Heart right ventricle (tissue), 16 donors: ENCODE results near the gene NUP214. TPM values are rescaled to one million over a fixed set of nuclear protein-coding genes. Genes with fewer than 3 reads are reported as not detected.
A peak's percentile ranks its signal among the peaks of the same experiment; 100 is the strongest.

Experiments
- ATAC-seq, 8 donors: fragments of 200-7000 bp; cut with Tn5 transposase; one replicate each; pipeline ENCODE4 v1.9.1; 2020; ENCODE audit warnings: mild to moderate bottlenecking in 8 of 8, moderate library complexity in 8 of 8, moderate number of reproducible peaks in 1 of 8
- DNase-seq, 2 donors: peaks; one replicate each; pipeline ENCODE4 v3.0.0-alpha.2; 2020
- H3K27ac ChIP-seq, 10 donors: fragments of 200-600 bp; sonication (generic) in 2 of 10; one replicate each; pipeline versions ENCODE4 v1.5.0 to v1.8.0; 2020 to 2022; ENCODE audit warnings: mild to moderate bottlenecking in 3 of 10
- H3K27me3 ChIP-seq, 7 donors: fragments of 200-600 bp; one replicate each; pipeline ENCODE4 v1.8.0; 2021 to 2022; ENCODE audit warnings: mild to moderate bottlenecking in 2 of 7
- H3K36me3 ChIP-seq, 9 donors: fragments of 200-600 bp; sonication (generic) in 1 of 9; one replicate each; pipeline versions ENCODE4 v1.5.0 to v1.8.0; 2020 to 2022; ENCODE audit warnings: mild to moderate bottlenecking in 2 of 9
- H3K4me1 ChIP-seq, 9 donors: fragments of 200-600 bp; sonication (generic) in 1 of 9; one replicate each; pipeline versions ENCODE4 v1.5.0 to v1.8.0; 2020 to 2022; ENCODE audit warnings: mild to moderate bottlenecking in 4 of 9
- H3K4me3 ChIP-seq, 10 donors: fragments of 200-600 bp; sonication (generic) in 2 of 10; one replicate each; pipeline versions ENCODE4 v1.5.0 to v1.8.0; 2020 to 2022; ENCODE audit warnings: mild to moderate bottlenecking in 7 of 10, moderate library complexity in 2 of 10
- H3K9me3 ChIP-seq, 11 donors: fragments of 200-600 bp in 10 of 11; sonication (generic) in 2 of 11; one replicate each; pipeline versions ENCODE4 v1.5.0 to v1.8.0; 2013 to 2022; ENCODE audit warnings: mild to moderate bottlenecking in 2 of 11, control low read depth in 1 of 11, moderate library complexity in 1 of 11
- CTCF ChIP-seq, 9 donors: fragments of 200-600 bp; sonication (generic) in 2 of 9; IDR thresholded peaks; one replicate each; pipeline versions ENCODE4 v1.5.0 to v1.8.0; 2021 to 2022; ENCODE audit warnings: antibody characterized with exemption in 9 of 9, mild to moderate bottlenecking in 5 of 9, moderate library complexity in 1 of 9
- WGBS, 2 donors: extraction: QIAGEN DNeasy Blood & Tissue Kit; methylation state at CpG; one replicate each; pipeline ENCODE4 v1.1.7; 2013; ENCODE audit warnings: inconsistent platforms in 1 of 2; 5-methylcytosine and 5-hydroxymethylcytosine counted together
- intact Hi-C, 10 donors: fragments of 100-400 bp; cut with DNase I; formaldehyde crosslinking; loops; one replicate each; pipeline versions ENCODE4 v1.11.1 to v1.14.2; 2022
- polyA plus RNA-seq, 2 donors: library from polyadenylated mRNA; stranded (reverse); fragments of 200-250 nt; gene quantifications; one replicate each; pipeline ENCODE4 v1.2.3, GENCODE V29; 2013
- total RNA-seq, 10 donors: library from RNA; stranded (reverse); fragmentation: NEBNext Ultra II Directional in 3 of 10; extraction: Animal tissue kit (Norgen Biotek cat#: 25700) in 3 of 10; gene quantifications; one replicate each; pipeline versions ENCODE4 v1.2.1 to v1.2.4, GENCODE V29; 2021 to 2023
- donor health status: Arrhythmogenic right ventricular cardiomyopathy.
- donor health status: ischemic (EF 13 %, LVEDD 7.1; RV severe dilation, severe dysfunction).
- donor health status: healthy with polysubstance abuse.
- donor health status: DM: no; HTN: yes; CAD: no.
- donor health status: DM: no; HTN: no; CAD: no.
- donor health status: ischemic (EF 25% LVEDD 6.9; RV normal size, moderate dysfunction).
- donor health status: ischemic (EF 25% LVEDD 5.7; RV mildly dilated, moderate dysfunction).
- donor health status: healthy.
- donor health status: DM: yes; HTN: yes; CAD: no.
- donor health status: Ischemic cardiomyopathy.
- donor health status: ischemic (EF 35%, LVEDD 5.7; RV mildly dilated, moderate dysfunction).
- donor health status: nonischemic (EF 11% LVEDD 7.7; RV severe dilation, severe dysfunction).
- donor health status: DM: yes; HTN: yes; CAD: no.
- donor health status: PGD.
- donor health status: ischemic (EF 29% LVEDD 5.4; RV normal size, mild dysfunction).
- donor health status: nonischemic (EF 23%, LVEDD 6.1; RV moderate dilation, normal function).

NUP214 gene
- total and polyA plus RNA-seq, 12 donors, result 13.8 to 27.1 (median 22.9) TPM

- ATAC-seq (no peak), DNase-seq (no peak)
- intact Hi-C loops, result loop anchor here in 4 of 10 donors (5.0 to 10.0 kb wide), 3 partner anchors 63 to 94 kb away; no protein-coding TSS in a partner anchor
- H3K27me3 ChIP-seq, result no peaks in the 10 kb centered on the region
- 51 to 58% methylated on average over 6 of the region's 6 CpGs for WGBS, 2 donors
- H3K4me3 ChIP-seq, result peak overlapping the region in 4 of 10 donors; percentile 5 to 86 (median 51)
- no peaks in the 10 kb centered on the region for H3K9me3 ChIP-seq
- H3K27ac ChIP-seq, result peak overlapping the region; percentile 65 to 99 (median 96)
- TF ChIP-seq CTCF (IDR thresholded peaks at IDR 0.05), result no peak
- peaks cover 37 to 91% (median 75%) of the 10 kb centered on the region in 9 donors for H3K4me1 ChIP-seq
- H3K36me3 ChIP-seq, result no peaks in the 10 kb centered on the region
Measured at GRCh38 chr9:131271506-131271931, 146.1 kb downstream of the NUP214 start.

GRCh38 chr9:131272212-131272611, 146.8 kb downstream of the NUP214 start:
- Histone ChIP-seq H3K4me3 (peak overlapping the region in 9 of 10 donors; percentile 59 to 92 (median 85)), H3K9me3 (no peaks in the 10 kb centered on the region), H3K27ac (peak overlapping the region; percentile 29 to 99 (median 98)), H3K27me3 (no peaks in the 10 kb centered on the region), H3K36me3 (no peaks in the 10 kb centered on the region), H3K4me1 (peaks cover 33 to 85% (median 68%) of the 10 kb centered on the region in 9 donors)
- 51 to 63% methylated on average over 3 of the region's 3 CpGs for whole genome bisulfite sequencing, 2 donors
- ATAC-seq (no peak), DNase-seq (no peak)
- intact Hi-C loops, result loop anchor here in 4 of 10 donors (5.0 to 10.0 kb wide), 3 partner anchors 63 to 95 kb away; no protein-coding TSS in a partner anchor
- no peak for TF ChIP-seq CTCF (IDR thresholded peaks at IDR 0.05)

GRCh38 chr9:131273146-131273855, 147.9 kb downstream of the NUP214 start:
- Histone ChIP-seq H3K4me3 (peak overlapping the region; percentile 59 to 92 (median 84)), H3K4me1 (peaks cover 36 to 76% (median 63%) of the 10 kb centered on the region in 9 donors), H3K27ac (peak overlapping the region; percentile 89 to 99 (median 98)), H3K27me3 (no peaks in the 10 kb centered on the region), H3K9me3 (no peaks in the 10 kb centered on the region), H3K36me3 (no peaks in the 10 kb centered on the region)
- peak; percentile 73 to 85 for DNase-seq
- peak; percentile 7 to 49 (median 21) for ATAC-seq
- intact Hi-C loops, result loop anchor here in 4 of 10 donors (5.0 to 10.0 kb wide), 3 partner anchors 62 to 96 kb away; no protein-coding TSS in a partner anchor
- TF ChIP-seq CTCF (IDR thresholded peaks at IDR 0.05), result peak in 6 of 9 donors; percentile 13 to 42 (median 31)
- WGBS, 2 donors, result 23% methylated on average over 22 of the region's 22 CpGs

- peak overlapping the region; percentile 59 to 92 (median 84) for H3K4me3 ChIP-seq
Measured at GRCh38 chr9:131273856-131274673, 148.7 kb downstream of the NUP214 start.

More at GRCh38 chr9:131273856-131274673, 148.7 kb downstream of the NUP214 start:
- WGBS, 2 donors, result 22 to 32% methylated on average over 13 of the region's 13 CpGs
- H3K27me3 ChIP-seq, result no peaks in the 10 kb centered on the region
- no peaks in the 10 kb centered on the region for H3K36me3 ChIP-seq
- H3K27ac ChIP-seq, result peak overlapping the region; percentile 89 to 99 (median 98)
- no peaks in the 10 kb centered on the region for H3K9me3 ChIP-seq
- ATAC-seq (peak in 6 of 8 donors; percentile 0 to 20 (median 12)), DNase-seq (no peak)
- intact Hi-C loops, result loop anchor here in 6 of 10 donors (2.0 to 10.0 kb wide), 4 partner anchors 61 to 97 kb away; no protein-coding TSS in a partner anchor
- no peak for TF ChIP-seq CTCF (IDR thresholded peaks at IDR 0.05)
- H3K4me1 ChIP-seq, result peaks cover 38 to 76% (median 63%) of the 10 kb centered on the region in 9 donors
